WTC11 (cell line): ENCODE measurements around the gene UGDH. TPM values are rescaled to one million over a fixed set of nuclear protein-coding genes. Genes with fewer than 3 reads are reported as not detected.

Experiments used
- ATAC-seq: fragments of 200-7000 bp; cut with Tn5 transposase; 2 replicates; pipeline ENCODE4 v1.10.0; 2021; ENCODE audit warnings: mild to moderate bottlenecking, moderate library complexity
- CTCF ChIA-PET: fragments of 300-600 bp; sonication (Branson Sonifier 250); formaldehyde crosslinking; loops from one replicate; lab custom pipeline; 2021; ENCODE audit warnings: antibody characterized with exemption; lab: Charles Lee
- POLR2A ChIA-PET: fragments of 350-600 bp; sonication (Branson Sonifier 250); formaldehyde crosslinking; loops from one replicate; lab custom pipeline; 2021; ENCODE audit warnings: antibody characterized with exemption; lab: Charles Lee
- DNase-seq: peaks from one replicate; pipeline ENCODE4 v3.0.0; 2021; ENCODE audit warnings: low spot score
- H3K27ac Mint-ChIP-seq: 2 replicates; pipeline ENCODE4 v1.8.0; 2021; ENCODE audit warnings: mixed read lengths
- H3K27me3 Mint-ChIP-seq: 2 replicates; pipeline ENCODE4 v1.8.0; 2021; ENCODE audit warnings: low read depth, mild to moderate bottlenecking, moderate library complexity, mixed read lengths
- H3K36me3 Mint-ChIP-seq: 2 replicates; pipeline ENCODE4 v1.8.0; 2021; ENCODE audit warnings: mixed read lengths
- H3K4me1 Mint-ChIP-seq: 2 replicates; pipeline ENCODE4 v1.8.0; 2022; ENCODE audit warnings: mixed read lengths
- H3K4me3 Mint-ChIP-seq: 2 replicates; pipeline ENCODE4 v1.8.0; 2021; ENCODE audit warnings: mild to moderate bottlenecking, moderate library complexity, mixed read lengths
- H3K9me3 Mint-ChIP-seq: 2 replicates; pipeline ENCODE4 v1.8.0; 2021; ENCODE audit warnings: mixed read lengths
- CDX4 ChIP-seq: fragments of 250-450 bp; sonication (Bioruptor Pico); IDR thresholded peaks from 2 replicates; pipeline ENCODE4 v1.9.0; 2021; ENCODE audit warnings: moderate library complexity, mild to moderate bottlenecking, inconsistent platforms, borderline replicate concordance
- ELF4 ChIP-seq: sonication (generic); formaldehyde crosslinking; IDR thresholded peaks from 2 replicates; pipeline ENCODE4 v1.8.1; 2022; ENCODE audit warnings: low read depth, mild to moderate bottlenecking, moderate library complexity, missing genetic modification reagents
- ERG ChIP-seq: fragments of 250-450 bp; sonication (Bioruptor Pico); IDR thresholded peaks from 2 replicates; pipeline ENCODE4 v1.8.0; 2021; ENCODE audit warnings: mild to moderate bottlenecking
- ESRRA ChIP-seq: sonication (generic); formaldehyde crosslinking; IDR thresholded peaks from 2 replicates; pipeline ENCODE4 v1.8.1; 2022; ENCODE audit warnings: mild to moderate bottlenecking, missing genetic modification reagents, borderline replicate concordance
- FOXJ3 ChIP-seq: sonication (generic); formaldehyde crosslinking; IDR thresholded peaks from 2 replicates; pipeline ENCODE4 v1.9.0; 2021; ENCODE audit warnings: missing genetic modification reagents, mild to moderate bottlenecking, borderline replicate concordance
- FOXK1 ChIP-seq: sonication (generic); formaldehyde crosslinking; IDR thresholded peaks from 2 replicates; pipeline ENCODE4 v1.8.0; 2022; ENCODE audit warnings: mild to moderate bottlenecking, moderate library complexity, missing genetic modification reagents
- GRHL2 ChIP-seq: fragments of 250-450 bp; sonication (Bioruptor Pico); IDR thresholded peaks from 2 replicates; pipeline ENCODE4 v1.8.0; 2022; ENCODE audit warnings: mild to moderate bottlenecking, moderate library complexity; ENCODE audit not compliant: insufficient replicate concordance, severe bottlenecking
- HMGA2 ChIP-seq: fragments of 250-450 bp; sonication (Bioruptor Pico); IDR thresholded peaks from 2 replicates; pipeline ENCODE4 v1.4.0; 2021; ENCODE audit warnings: mild to moderate bottlenecking, moderate library complexity
- JUN ChIP-seq: sonication (generic); formaldehyde crosslinking; IDR thresholded peaks from 2 replicates; pipeline ENCODE4 v1.8.0; 2023; ENCODE audit warnings: mild to moderate bottlenecking, missing genetic modification reagents
- KAT7 ChIP-seq: sonication (generic); formaldehyde crosslinking; IDR thresholded peaks from 2 replicates; pipeline ENCODE4 v1.8.1; 2023; ENCODE audit warnings: missing genetic modification reagents, mild to moderate bottlenecking, borderline replicate concordance
- MXD4 ChIP-seq: fragments of 250-450 bp; sonication (Bioruptor Pico); IDR thresholded peaks from 2 replicates; pipeline ENCODE4 v1.8.0; 2021; ENCODE audit warnings: mild to moderate bottlenecking, moderate library complexity, borderline replicate concordance
- MYBL2 ChIP-seq: sonication (generic); formaldehyde crosslinking; IDR thresholded peaks from 2 replicates; pipeline ENCODE4 v1.8.1; 2023; ENCODE audit warnings: mild to moderate bottlenecking, moderate library complexity, missing genetic modification reagents
- NFE2L1 ChIP-seq: sonication (generic); formaldehyde crosslinking; IDR thresholded peaks from 2 replicates; pipeline ENCODE4 v1.8.1; 2023; ENCODE audit warnings: missing genetic modification reagents
- NR2C2 ChIP-seq: sonication (generic); formaldehyde crosslinking; IDR thresholded peaks from 2 replicates; pipeline ENCODE4 v1.8.0; 2022; ENCODE audit warnings: mild to moderate bottlenecking, missing genetic modification reagents
- RORB ChIP-seq: fragments of 250-450 bp; sonication (Bioruptor Pico); IDR thresholded peaks from 2 replicates; pipeline ENCODE4 v1.9.0; 2021; ENCODE audit warnings: mild to moderate bottlenecking
- SP1 ChIP-seq: sonication (generic); formaldehyde crosslinking; conservative IDR thresholded peaks from 2 replicates; pipeline ENCODE4 v1.8.1; 2022; ENCODE audit warnings: missing genetic modification reagents
- ZMAT4 ChIP-seq: fragments of 250-450 bp; sonication (Bioruptor Pico); IDR thresholded peaks from 2 replicates; pipeline ENCODE4 v1.9.0; 2021; ENCODE audit warnings: mild to moderate bottlenecking
- ZNF219 ChIP-seq: sonication (generic); formaldehyde crosslinking; IDR thresholded peaks from 2 replicates; pipeline ENCODE4 v1.8.0; 2023; ENCODE audit warnings: missing genetic modification reagents, mild to moderate bottlenecking, borderline replicate concordance
- ZNF423 ChIP-seq: fragments of 250-450 bp; sonication (Bioruptor Pico); IDR thresholded peaks from 2 replicates; pipeline ENCODE4 v2.1.2; 2022; ENCODE audit warnings: mild to moderate bottlenecking, moderate library complexity
- ZNF512 ChIP-seq: sonication (generic); formaldehyde crosslinking; IDR thresholded peaks from 2 replicates; pipeline ENCODE4 v1.8.1; 2022; ENCODE audit warnings: missing genetic modification reagents, borderline replicate concordance
- ZNF671 ChIP-seq: fragments of 250-450 bp; sonication (Bioruptor Pico); IDR thresholded peaks from 2 replicates; pipeline ENCODE4 v1.8.0; 2021; ENCODE audit warnings: mild to moderate bottlenecking
- total RNA-seq: library from RNA; stranded (reverse); gene quantifications from 3 replicates; pipeline ENCODE4 v1.2.3, GENCODE V29; 2021
- TF ChIP-seq, protein P1 (sequence below): sonication (generic); formaldehyde crosslinking; IDR thresholded peaks from 2 replicates; pipeline ENCODE4 v1.8.0; 2022; ENCODE audit warnings: mild to moderate bottlenecking, missing genetic modification reagents
- TF ChIP-seq, protein P2 (sequence below): sonication (generic); formaldehyde crosslinking; IDR thresholded peaks from 2 replicates; pipeline ENCODE4 v1.8.1; 2023; ENCODE audit warnings: mild to moderate bottlenecking, missing genetic modification reagents

Gene UGDH
- total RNA-seq, 1 experiment from 2014 or later = 97.5 TPM

DNA sequence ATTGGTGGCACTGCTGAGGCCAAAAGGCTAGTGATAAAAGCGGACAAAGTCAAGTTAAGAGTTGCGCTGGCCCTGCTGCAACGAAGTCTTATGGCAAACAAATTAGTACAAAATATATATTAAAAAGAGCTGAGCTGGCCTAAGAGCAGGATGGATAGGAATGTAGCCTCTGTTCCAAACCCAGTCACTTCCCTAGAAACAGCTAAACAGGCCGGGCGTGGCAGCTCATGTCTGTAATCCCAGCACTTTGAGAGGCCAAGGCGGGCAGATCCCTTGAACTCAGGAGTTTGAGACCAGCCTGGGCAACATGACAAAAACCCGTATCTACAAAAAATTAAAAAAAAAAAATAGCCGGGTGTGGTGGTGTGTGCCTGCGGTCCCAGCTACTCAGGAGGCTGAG is 32.4 kb upstream of the UGDH start:
- H3K36me3 Mint-ChIP-seq = peaks cover 9% of the 10 kb centered on the region
- TF ChIP-seq MYBL2 (CRISPR knock-in tag) (no peak), ZNF671 (CRISPR knock-in tag) (no peak), JUN (CRISPR knock-in tag) (no peak), HMGA2 (CRISPR knock-in tag) (no peak), NR2C2 (no peak), ZMAT4 (no peak), ERG (CRISPR knock-in tag) (no peak), ESRRA (CRISPR knock-in tag) (no peak)
- H3K27me3 Mint-ChIP-seq = no peaks in the 10 kb centered on the region
- DNase-seq = no peak
- no peak for ATAC-seq
- POLR2A ChIA-PET = no interaction called here
- H3K4me1 Mint-ChIP-seq = peaks cover 13% of the 10 kb centered on the region
- CTCF ChIA-PET = interaction anchor here (0.7 kb wide), 1 partner anchor 49 kb away, joined by 3 read pairs; no protein-coding TSS in a partner anchor
- peak overlapping the region; percentile 17 for H3K27ac Mint-ChIP-seq
- peaks cover 2% of the 10 kb centered on the region; the same call in 1 of the 2 replicates for H3K9me3 Mint-ChIP-seq
- H3K4me3 Mint-ChIP-seq = no peak overlapping the region

- H3K27me3 Mint-ChIP-seq = no peaks in the 10 kb centered on the region
- no peak for ATAC-seq
- H3K36me3 Mint-ChIP-seq = peaks cover 15% of the 10 kb centered on the region
- TF ChIP-seq CDX4 (CRISPR knock-in tag) = no peak
- TF ChIP-seq SP1 (CRISPR knock-in tag) = no peak
- no peak for TF ChIP-seq MXD4 (CRISPR knock-in tag)
- no peak for TF ChIP-seq FOXK1 (CRISPR knock-in tag)
- no peak for TF ChIP-seq ZNF423 (CRISPR knock-in tag)
- TF ChIP-seq ZNF512 = no peak
- TF ChIP-seq GRHL2 (CRISPR knock-in tag) = no peak
- no peak for TF ChIP-seq NFE2L1 (CRISPR knock-in tag)
- TF ChIP-seq ZMAT4 = no peak
- TF ChIP-seq, all 79 proteins: peak for 0
- Mint-ChIP-seq H3K4me1 (peaks cover 8% of the 10 kb centered on the region), H3K4me3 (no peak overlapping the region), H3K9me3 (no peaks in the 10 kb centered on the region), H3K27ac (peak overlapping the region; percentile 10; the same call in 1 of the 2 replicates)
- POLR2A ChIA-PET = no interaction called here
- CTCF ChIA-PET = no interaction called here
- no peak for DNase-seq
Measured at GRCh38 chr4:39555472-39555871, 28.2 kb upstream of the UGDH start.

DNA sequence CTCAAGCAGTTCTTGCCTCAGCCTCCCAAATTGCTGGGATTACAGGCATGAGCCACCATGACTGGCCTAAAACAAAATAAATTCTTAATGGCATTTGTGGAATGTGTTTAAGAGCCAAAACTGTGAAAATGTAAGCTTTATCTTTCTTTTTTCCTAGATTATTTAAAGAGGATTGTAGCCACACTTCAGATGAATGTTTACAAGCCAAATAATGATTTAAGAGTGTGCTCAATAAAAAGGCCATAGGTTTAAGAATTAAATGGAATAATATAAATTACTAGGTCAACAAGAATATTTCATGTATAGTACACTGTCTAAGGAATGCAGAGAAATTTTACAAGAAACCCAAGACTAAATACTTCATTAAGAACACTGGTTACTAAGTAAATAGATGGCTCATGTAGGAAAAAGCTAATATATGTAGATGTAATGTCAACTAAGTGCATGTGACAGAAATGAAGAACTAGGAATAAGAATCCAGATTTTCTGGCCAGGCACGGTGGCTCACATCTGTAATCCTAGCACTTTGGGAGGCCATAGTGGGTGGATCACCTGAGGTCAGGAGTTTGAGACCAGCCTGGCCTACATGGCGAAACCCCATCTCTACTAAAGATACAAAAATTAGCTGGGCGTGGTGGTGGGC is 21.3 kb upstream of the UGDH start:
- Mint-ChIP-seq H3K27ac (no peak overlapping the region), H3K4me1 (peaks cover 14% of the 10 kb centered on the region), H3K36me3 (0 out of 2 replicates have a peak, but pooled peaks cover 5% of the 10 kb centered on the region), H3K27me3 (no peaks in the 10 kb centered on the region), H3K4me3 (no peak overlapping the region), H3K9me3 (no peaks in the 10 kb centered on the region)
- ChIA-PET POLR2A (interaction anchor here (1.3 kb wide), 1 partner anchor 90 kb away, joined by 6 read pairs; the partner anchor contains the start of gene SMIM14), CTCF (no interaction called here)
- no peak for DNase-seq
- ATAC-seq = no peak
- TF ChIP-seq KAT7 = no peak
- no peak for TF ChIP-seq SP1 (CRISPR knock-in tag)
- no peak for TF ChIP-seq FOXJ3
- no peak for TF ChIP-seq ELF4 (CRISPR knock-in tag)
- TF ChIP-seq RORB (CRISPR knock-in tag) = no peak
- TF ChIP-seq, protein P1, sequence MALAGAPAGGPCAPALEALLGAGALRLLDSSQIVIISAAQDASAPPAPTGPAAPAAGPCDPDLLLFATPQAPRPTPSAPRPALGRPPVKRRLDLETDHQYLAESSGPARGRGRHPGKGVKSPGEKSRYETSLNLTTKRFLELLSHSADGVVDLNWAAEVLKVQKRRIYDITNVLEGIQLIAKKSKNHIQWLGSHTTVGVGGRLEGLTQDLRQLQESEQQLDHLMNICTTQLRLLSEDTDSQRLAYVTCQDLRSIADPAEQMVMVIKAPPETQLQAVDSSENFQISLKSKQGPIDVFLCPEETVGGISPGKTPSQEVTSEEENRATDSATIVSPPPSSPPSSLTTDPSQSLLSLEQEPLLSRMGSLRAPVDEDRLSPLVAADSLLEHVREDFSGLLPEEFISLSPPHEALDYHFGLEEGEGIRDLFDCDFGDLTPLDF (CRISPR knock-in tag) = no peak
- TF ChIP-seq, protein P2, sequence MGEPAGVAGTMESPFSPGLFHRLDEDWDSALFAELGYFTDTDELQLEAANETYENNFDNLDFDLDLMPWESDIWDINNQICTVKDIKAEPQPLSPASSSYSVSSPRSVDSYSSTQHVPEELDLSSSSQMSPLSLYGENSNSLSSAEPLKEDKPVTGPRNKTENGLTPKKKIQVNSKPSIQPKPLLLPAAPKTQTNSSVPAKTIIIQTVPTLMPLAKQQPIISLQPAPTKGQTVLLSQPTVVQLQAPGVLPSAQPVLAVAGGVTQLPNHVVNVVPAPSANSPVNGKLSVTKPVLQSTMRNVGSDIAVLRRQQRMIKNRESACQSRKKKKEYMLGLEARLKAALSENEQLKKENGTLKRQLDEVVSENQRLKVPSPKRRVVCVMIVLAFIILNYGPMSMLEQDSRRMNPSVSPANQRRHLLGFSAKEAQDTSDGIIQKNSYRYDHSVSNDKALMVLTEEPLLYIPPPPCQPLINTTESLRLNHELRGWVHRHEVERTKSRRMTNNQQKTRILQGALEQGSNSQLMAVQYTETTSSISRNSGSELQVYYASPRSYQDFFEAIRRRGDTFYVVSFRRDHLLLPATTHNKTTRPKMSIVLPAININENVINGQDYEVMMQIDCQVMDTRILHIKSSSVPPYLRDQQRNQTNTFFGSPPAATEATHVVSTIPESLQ (CRISPR knock-in tag) = no peak
- no peak for TF ChIP-seq ZNF219 (CRISPR knock-in tag)
- no peak for TF ChIP-seq ZNF512
